HL-60 (cell line): ENCODE data around the gene IL4I1.

ENCODE experiments used
- CTCF ChIP-seq: IDR thresholded peaks from one replicate; pipeline ENCODE4 v1.5.1; 2011; ENCODE audit warnings: low read length, control low read depth, inconsistent platforms; ENCODE audit not compliant: insufficient read depth
- POLR2AphosphoS5 ChIP-seq: IDR thresholded peaks from 2 replicates; pipeline ENCODE4 v1.6.1; 2012; ENCODE audit warnings: low read depth

- no peak for TF ChIP-seq CTCF
- 0 out of 2 replicates have a peak, but pooled peaks have one; percentile 13 for TF ChIP-seq POLR2AphosphoS5
Observed at GRCh38 chr19:49920624-49921363, 24.1 kb upstream of the IL4I1 start.
